BE2C (cell line): ENCODE data around the gene GPC5.

ENCODE experiments used
- DNase-seq: peaks from one replicate; pipeline ENCODE4 v3.0.0-alpha.2; 2020
- H3K27me3 ChIP-seq: fragments of 250-450 bp; sonication (Bioruptor Pico); 2 replicates; pipeline ENCODE4 v1.5.1; 2020; ENCODE audit warnings: mild to moderate bottlenecking
- H3K36me3 ChIP-seq: fragments of 250-450 bp; sonication (Bioruptor Pico); 2 replicates; pipeline ENCODE4 v1.5.1; 2020; ENCODE audit warnings: mild to moderate bottlenecking
- H3K4me1 ChIP-seq: fragments of 250-450 bp; sonication (Bioruptor Pico); 2 replicates; pipeline ENCODE4 v1.5.1; 2020
- H3K4me3 ChIP-seq: 2 replicates; pipeline ENCODE4 v1.5.1; 2011; ENCODE audit warnings: low read depth, low read length
- H3K9me3 ChIP-seq: fragments of 250-450 bp; sonication (Bioruptor Pico); 2 replicates; pipeline ENCODE4 v1.5.1; 2020
- CTCF ChIP-seq: IDR thresholded peaks from 2 replicates; pipeline ENCODE4 v1.5.1; 2012; ENCODE audit warnings: mild to moderate bottlenecking, low read depth, low read length

GPC5 gene

GRCh38 chr13:92483894-92484293 is 1085.5 kb downstream of the GPC5 start:
- no peaks in the 10 kb centered on the region for H3K9me3 ChIP-seq
- H3K4me1 ChIP-seq, result no peaks in the 10 kb centered on the region

GRCh38 chr13:92487238-92487637 is 1088.8 kb downstream of the GPC5 start:
- Histone ChIP-seq H3K4me3 (no peak overlapping the region), H3K36me3 (no peaks in the 10 kb centered on the region), H3K4me1 (no peaks in the 10 kb centered on the region), H3K27me3 (0 out of 2 replicates have a peak, but pooled peaks cover 4% of the 10 kb centered on the region), H3K9me3 (no peaks in the 10 kb centered on the region)
- DNase-seq, result no peak
- no peak for TF ChIP-seq CTCF

More at GRCh38 chr13:92483894-92484293, 1085.5 kb downstream of the GPC5 start:
- no peaks in the 10 kb centered on the region for H3K27me3 ChIP-seq
- H3K36me3 ChIP-seq, result no peaks in the 10 kb centered on the region
- DNase-seq, result no peak
- no peak for TF ChIP-seq CTCF
- H3K4me3 ChIP-seq, result no peak overlapping the region

- H3K4me3 ChIP-seq, result no peak overlapping the region
- 0 out of 2 replicates have a peak, but pooled peaks cover 4% of the 10 kb centered on the region for H3K27me3 ChIP-seq
- H3K4me1 ChIP-seq, result no peaks in the 10 kb centered on the region
- DNase-seq, result no peak
- TF ChIP-seq CTCF, result no peak
- no peaks in the 10 kb centered on the region for H3K36me3 ChIP-seq
- no peaks in the 10 kb centered on the region for H3K9me3 ChIP-seq
Measured at GRCh38 chr13:92488249-92488852, 1089.9 kb downstream of the GPC5 start.

- Histone ChIP-seq H3K4me1 (no peaks in the 10 kb centered on the region), H3K4me3 (no peak overlapping the region), H3K9me3 (no peaks in the 10 kb centered on the region), H3K27me3 (0 out of 2 replicates have a peak, but pooled peaks cover 4% of the 10 kb centered on the region), H3K36me3 (no peaks in the 10 kb centered on the region)
- no peak for DNase-seq
- TF ChIP-seq CTCF, result no peak
Measured at GRCh38 chr13:92491839-92492238, 1093.4 kb downstream of the GPC5 start.

GRCh38 chr13:92494915-92495314 is 1096.5 kb downstream of the GPC5 start:
- Histone ChIP-seq H3K4me3 (no peak overlapping the region), H3K27me3 (no peaks in the 10 kb centered on the region), H3K4me1 (no peaks in the 10 kb centered on the region), H3K36me3 (no peaks in the 10 kb centered on the region), H3K9me3 (no peaks in the 10 kb centered on the region)
- no peak for DNase-seq
- no peak for TF ChIP-seq CTCF

- Histone ChIP-seq H3K27me3 (no peaks in the 10 kb centered on the region), H3K4me3 (no peak overlapping the region), H3K4me1 (no peaks in the 10 kb centered on the region), H3K36me3 (no peaks in the 10 kb centered on the region), H3K9me3 (no peaks in the 10 kb centered on the region)
- no peak for DNase-seq
- no peak for TF ChIP-seq CTCF
Measured at GRCh38 chr13:92500192-92500591, 1101.8 kb downstream of the GPC5 start.
